Measurements from ENCODE around the gene UBE4A.

Gene UBE4A

GRCh38 chr11:118383657-118384056 is 24.3 kb downstream of the UBE4A start:
- H3K4me3 ChIP-seq (ENCODE audit: low read depth, low read length): no peak overlapping the region
- TF ChIP-seq, protein P1, sequence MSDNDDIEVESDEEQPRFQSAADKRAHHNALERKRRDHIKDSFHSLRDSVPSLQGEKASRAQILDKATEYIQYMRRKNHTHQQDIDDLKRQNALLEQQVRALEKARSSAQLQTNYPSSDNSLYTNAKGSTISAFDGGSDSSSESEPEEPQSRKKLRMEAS (IDR thresholded peaks at IDR 0.05; ENCODE audit: low read depth, low read length): no peak
- TF ChIP-seq POLR2A (IDR thresholded peaks at IDR 0.05; ENCODE audit: extremely low read depth, insufficient read length) (no peak), MYC (IDR thresholded peaks at IDR 0.05; ENCODE audit: low read depth, low read length) (no peak), CTCF (IDR thresholded peaks at IDR 0.05; ENCODE audit: low read depth, low read length) (no peak)
- no peak for DNase-seq (ENCODE audit: low read depth)

- DNase-seq (ENCODE audit: low read depth): no peak
- TF ChIP-seq POLR2A (IDR thresholded peaks at IDR 0.05; ENCODE audit: extremely low read depth, insufficient read length) (no peak), MYC (IDR thresholded peaks at IDR 0.05; ENCODE audit: low read depth, low read length) (no peak), CTCF (IDR thresholded peaks at IDR 0.05; ENCODE audit: low read depth, low read length) (no peak)
- TF ChIP-seq, protein P1 (IDR thresholded peaks at IDR 0.05; ENCODE audit: low read depth, low read length): no peak
- H3K4me3 ChIP-seq (ENCODE audit: low read depth, low read length): no peak overlapping the region
Measured at GRCh38 chr11:118396097-118396501, 36.7 kb downstream of the UBE4A start.

DNA sequence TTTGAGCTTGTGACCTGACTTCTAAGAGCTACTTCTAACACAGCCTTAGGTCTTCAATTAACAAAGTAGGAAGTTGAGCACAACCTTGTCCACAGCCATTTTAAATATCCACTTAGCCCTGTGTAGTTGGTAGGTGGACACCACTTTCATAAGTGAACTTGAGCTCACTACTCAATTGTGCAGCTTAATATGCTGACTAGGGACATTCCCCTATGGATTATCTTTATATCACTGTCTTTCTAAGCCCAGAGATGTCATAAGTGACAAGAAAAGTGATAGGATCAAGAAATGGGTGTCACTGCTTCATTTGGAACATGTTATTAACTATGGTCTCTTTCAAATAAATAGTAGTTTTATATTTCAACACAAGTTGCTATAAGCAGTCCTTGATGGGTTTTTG is 38.0 kb downstream of the UBE4A start:
- H3K4me3 ChIP-seq (ENCODE audit: low read depth, low read length): no peak overlapping the region
- no peak for DNase-seq (ENCODE audit: low read depth)
- TF ChIP-seq POLR2A (IDR thresholded peaks at IDR 0.05; ENCODE audit: extremely low read depth, insufficient read length) (no peak), CTCF (IDR thresholded peaks at IDR 0.05; ENCODE audit: low read depth, low read length) (no peak), MYC (IDR thresholded peaks at IDR 0.05; ENCODE audit: low read depth, low read length) (no peak)
- TF ChIP-seq, protein P1 (IDR thresholded peaks at IDR 0.05; ENCODE audit: low read depth, low read length): no peak

- TF ChIP-seq CTCF (IDR thresholded peaks at IDR 0.05; ENCODE audit: low read depth, low read length) (no peak), MYC (IDR thresholded peaks at IDR 0.05; ENCODE audit: low read depth, low read length) (no peak), POLR2A (IDR thresholded peaks at IDR 0.05; ENCODE audit: extremely low read depth, insufficient read length) (no peak)
- TF ChIP-seq, protein P1 (IDR thresholded peaks at IDR 0.05; ENCODE audit: low read depth, low read length): no peak
- H3K4me3 ChIP-seq (ENCODE audit: low read depth, low read length): no peak overlapping the region
- no peak for DNase-seq (ENCODE audit: low read depth)
Measured at GRCh38 chr11:118398791-118399559, 39.6 kb downstream of the UBE4A start.

GRCh38 chr11:118401151-118401879 is 41.9 kb downstream of the UBE4A start, which contains the start of gene ATP5MG:
Gene ATP5MG (plus strand): TSS chr11:118401606. CDS start chr11:118401666, 60 bp downstream.
- peak within 1 kb of the TSS; percentile 77 for H3K4me3 ChIP-seq (ENCODE audit: low read depth, low read length)
- peak; percentile 91 for DNase-seq (ENCODE audit: low read depth)

More at GRCh38 chr11:118401151-118401879, 41.9 kb downstream of the UBE4A start, which contains the start of gene ATP5MG:
- TF ChIP-seq, protein P1 (IDR thresholded peaks at IDR 0.05; ENCODE audit: low read depth, low read length): peak; percentile 64; the same call in 1 of the 2 replicates
- peak; percentile 77; the same call in 1 of the 2 replicates for TF ChIP-seq MYC (IDR thresholded peaks at IDR 0.05; ENCODE audit: low read depth, low read length)
- peak; percentile 83 for TF ChIP-seq POLR2A (IDR thresholded peaks at IDR 0.05; ENCODE audit: extremely low read depth, insufficient read length)
- no peak for TF ChIP-seq CTCF (IDR thresholded peaks at IDR 0.05; ENCODE audit: low read depth, low read length)

All from NB4 (cell line).